GM18511 (cell line): ENCODE data around the gene UROC1.

Source experiments
- ATAC-seq: cut with Tn5 transposase; IDR thresholded peaks from one replicate; pipeline ENCODE4 v1.9.1; 2021; ENCODE audit warnings: mild to moderate bottlenecking, moderate library complexity; ENCODE audit not compliant: unreplicated experiment

Gene UROC1

GRCh38 chr3:126464997-126465396 is 52.6 kb downstream of the UROC1 start:
- no peak for ATAC-seq

- no peak for ATAC-seq
Observed at GRCh38 chr3:126464494-126464893, 53.1 kb downstream of the UROC1 start.

GRCh38 chr3:126464093-126464492 is 53.5 kb downstream of the UROC1 start:
- ATAC-seq: no peak

- ATAC-seq: no peak
Observed at GRCh38 chr3:126463521-126463920, 54.1 kb downstream of the UROC1 start.

DNA sequence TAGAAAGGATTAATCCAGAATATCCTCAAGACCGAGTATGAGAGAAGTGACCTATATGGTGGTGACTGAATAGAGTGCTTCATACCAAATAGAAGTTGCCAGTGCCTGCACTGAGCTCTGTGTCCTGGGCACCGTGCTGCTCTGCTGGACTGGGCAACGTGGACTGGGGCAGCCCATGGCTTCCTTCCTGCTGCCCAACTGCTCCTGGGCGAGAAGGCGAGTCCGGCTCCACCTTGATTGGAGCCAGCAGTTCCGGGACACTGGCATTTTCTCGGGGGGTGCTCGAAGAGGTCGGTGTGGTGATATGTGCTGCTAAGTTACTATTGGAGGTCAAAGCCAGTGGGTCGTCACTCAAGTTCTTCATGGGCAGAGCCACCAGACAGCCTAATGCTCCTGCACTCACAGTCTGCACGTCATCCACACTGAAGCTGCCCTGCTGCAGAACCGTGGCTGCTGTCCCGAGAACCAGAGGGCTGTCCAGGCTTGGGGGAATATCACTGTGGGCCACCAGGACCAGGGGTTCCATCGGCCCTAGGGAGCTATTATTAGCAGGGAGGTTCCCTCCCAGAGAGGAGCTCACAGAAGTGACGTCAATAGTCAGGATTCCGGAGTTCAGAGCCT is 56.0 kb downstream of the UROC1 start:
- ATAC-seq: no peak

DNA sequence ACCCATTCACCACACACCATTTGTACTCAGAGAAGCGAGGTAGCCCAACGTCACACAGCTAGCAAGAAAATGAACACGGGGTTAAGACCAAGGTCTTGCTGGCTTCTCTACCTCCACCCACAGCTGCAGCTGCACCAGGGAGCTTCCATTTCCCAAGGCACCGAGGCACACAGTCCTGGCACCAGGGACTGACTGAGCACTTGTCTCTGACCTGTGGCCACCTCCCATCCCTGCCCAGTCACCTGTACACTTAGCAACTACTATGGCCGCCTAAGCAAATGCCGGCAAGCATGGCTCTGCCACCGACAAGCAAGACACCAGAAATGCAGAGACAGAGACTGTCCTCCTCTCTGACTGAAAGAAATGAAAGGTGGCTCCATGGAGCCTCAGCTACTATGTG is 57.2 kb downstream of the UROC1 start:
- no peak for ATAC-seq

DNA sequence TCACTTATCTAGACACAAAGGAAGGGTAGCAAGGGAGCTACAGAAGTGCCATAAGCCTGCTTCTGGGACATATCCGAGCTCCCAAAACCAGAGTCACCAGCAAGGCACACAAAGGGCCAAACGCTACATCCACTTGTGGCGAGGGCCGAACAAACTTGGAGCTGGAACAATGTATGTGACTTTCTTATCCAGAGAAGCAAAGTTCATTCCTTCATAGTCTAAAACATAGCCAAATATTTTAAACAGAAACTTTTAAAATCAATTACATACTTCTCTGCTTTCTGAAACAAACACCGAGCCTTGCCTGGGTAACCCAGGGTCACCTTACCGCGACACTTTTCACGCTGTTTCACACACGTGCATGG is 57.8 kb downstream of the UROC1 start:
- ATAC-seq: no peak

GRCh38 chr3:126459111-126459762 is 58.3 kb downstream of the UROC1 start:
- ATAC-seq: no peak

GRCh38 chr3:126456766-126457388 is 60.7 kb downstream of the UROC1 start:
- no peak for ATAC-seq

DNA sequence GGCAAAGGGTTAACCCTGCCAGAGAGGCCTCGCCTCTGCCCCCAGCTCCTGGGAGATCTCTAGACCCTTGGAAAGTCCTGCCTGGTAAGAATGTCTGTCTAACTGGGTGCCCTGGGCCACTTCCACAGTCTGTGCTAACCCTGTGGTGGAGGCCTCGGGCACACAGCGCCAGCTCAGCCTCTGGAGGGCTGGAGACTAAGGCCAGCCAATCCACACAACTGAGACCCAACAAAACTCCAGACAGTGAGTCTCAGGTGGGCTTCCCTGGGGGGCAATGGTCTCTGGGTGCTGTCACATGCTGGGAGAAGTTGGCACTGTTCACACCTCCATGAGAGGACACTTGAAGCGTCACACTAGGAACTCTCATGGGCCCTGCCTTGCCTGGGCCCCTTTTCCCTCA is 61.4 kb downstream of the UROC1 start:
- no peak for ATAC-seq

DNA sequence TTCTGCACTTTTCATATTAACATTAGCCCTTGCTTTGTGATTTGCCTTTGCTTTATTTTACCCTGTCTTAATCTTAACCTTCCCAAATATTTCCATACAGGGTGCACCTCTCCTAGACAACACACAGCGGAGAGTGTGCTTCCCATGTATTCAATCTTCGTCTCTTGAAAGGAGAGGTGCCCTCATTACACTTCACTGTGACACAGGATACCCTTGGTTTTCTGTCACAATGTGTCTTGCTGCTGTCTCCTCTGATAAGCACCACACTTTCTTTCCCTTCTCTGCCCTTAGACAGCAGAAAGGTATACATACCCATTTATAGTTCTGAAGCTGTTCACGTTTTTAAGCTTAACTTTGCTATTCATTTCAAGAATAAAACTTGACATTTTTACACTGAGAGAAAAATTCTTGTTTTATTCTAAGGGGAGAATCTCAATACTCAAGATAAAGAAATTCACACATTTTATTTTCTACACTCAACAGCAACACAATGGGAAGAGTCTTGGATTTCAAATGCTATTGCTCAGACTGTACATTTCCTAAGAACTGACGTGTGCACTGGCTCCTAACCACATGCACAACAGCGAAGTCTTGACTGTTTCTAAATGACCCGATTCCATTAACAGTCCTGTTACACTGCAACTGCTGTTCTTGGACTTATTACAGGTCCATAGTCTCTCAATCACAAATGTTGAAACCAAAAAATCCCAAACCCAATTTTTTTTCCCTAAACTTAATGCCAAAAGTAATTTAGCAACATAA is 63.0 kb downstream of the UROC1 start:
- ATAC-seq: no peak

GRCh38 chr3:126454025-126454424 is 63.5 kb downstream of the UROC1 start:
- no peak for ATAC-seq

- ATAC-seq: no peak
Observed at GRCh38 chr3:126452213-126452612, 65.4 kb downstream of the UROC1 start.

- no peak for ATAC-seq
Observed at GRCh38 chr3:126451511-126451910, 66.1 kb downstream of the UROC1 start.

GRCh38 chr3:126450744-126451143 is 66.8 kb downstream of the UROC1 start:
- ATAC-seq: no peak

GRCh38 chr3:126450219-126450618 is 67.4 kb downstream of the UROC1 start:
- ATAC-seq: no peak

DNA sequence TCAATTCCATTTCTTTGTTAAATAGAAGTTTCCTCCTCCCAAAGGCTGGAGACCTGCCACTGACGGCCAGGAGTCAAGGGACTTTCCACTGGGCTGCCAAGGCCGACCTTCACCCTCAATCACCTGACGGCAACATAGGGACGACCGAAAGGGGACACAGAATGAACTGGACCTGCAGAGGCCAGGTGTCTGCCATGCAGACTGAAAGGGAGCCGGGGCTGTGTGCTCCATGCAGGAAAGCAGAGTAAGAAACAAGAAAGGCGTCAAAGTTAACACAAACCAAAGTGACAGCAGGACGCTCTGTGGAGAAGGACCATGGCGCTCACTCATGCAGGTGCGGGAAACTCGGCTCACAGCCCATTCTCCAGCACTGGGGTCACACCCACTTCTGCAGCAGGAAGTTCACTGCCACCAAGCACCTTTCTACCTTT is 67.9 kb downstream of the UROC1 start:
- ATAC-seq: no peak

DNA sequence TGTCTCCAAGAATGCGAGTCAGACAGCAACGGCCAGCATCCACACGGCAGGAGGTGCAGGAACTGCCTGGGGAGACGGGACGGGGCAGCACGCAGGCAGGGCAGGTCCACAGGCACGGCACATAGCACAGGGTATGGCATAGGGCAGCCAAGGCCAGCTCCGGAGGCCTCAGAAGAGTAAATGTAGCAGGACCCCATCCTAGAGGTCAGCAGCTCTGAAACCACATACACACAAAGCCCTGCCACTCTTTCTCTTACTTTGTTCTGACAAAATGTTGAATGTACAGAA is 68.7 kb downstream of the UROC1 start:
- no peak for ATAC-seq

- no peak for ATAC-seq
Observed at GRCh38 chr3:126448136-126448892, 69.3 kb downstream of the UROC1 start.

DNA sequence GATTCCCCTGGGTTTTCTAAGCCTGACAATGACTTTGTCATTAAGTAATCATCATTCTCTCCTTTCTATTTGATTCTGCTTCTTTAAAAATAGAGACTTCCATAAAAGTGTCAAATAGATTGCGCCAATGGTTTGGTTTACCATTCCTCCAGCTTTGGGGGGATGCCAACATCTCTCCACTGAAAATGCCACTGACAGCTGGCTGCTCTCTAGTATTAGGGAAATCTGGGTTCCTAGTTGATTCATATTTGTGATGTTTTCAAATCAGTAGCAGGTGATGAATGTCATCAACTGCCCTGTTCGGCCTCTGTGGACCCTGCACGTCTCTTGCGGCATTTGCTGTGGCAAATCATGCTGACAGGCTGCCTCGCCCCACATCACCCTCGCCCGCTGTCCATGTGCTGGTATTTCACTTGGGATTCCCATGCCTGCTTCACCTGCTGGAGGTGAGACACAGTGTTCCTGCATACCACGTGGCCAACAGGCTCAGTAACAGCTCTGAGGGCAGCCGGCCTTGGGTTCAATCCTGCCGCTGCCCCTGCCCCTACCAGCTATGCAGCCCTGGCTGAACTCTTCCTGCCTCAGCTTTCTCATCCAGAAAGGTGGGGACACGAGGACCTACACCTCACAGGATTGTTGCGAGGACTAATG is 70.0 kb downstream of the UROC1 start:
- ATAC-seq: no peak

GRCh38 chr3:126446791-126447190 is 70.8 kb downstream of the UROC1 start:
- ATAC-seq: no peak
